Endothelial cell of hepatic sinusoid (primary cell): Measurements from ENCODE around the gene GLUL.

Experiments
- in situ Hi-C: cut with HindIII; loops from 2 replicates; pipeline ENCODE4 v1.10.0; 2017; ENCODE audit warnings: low sequenced_read_pairs

GLUL gene

DNA sequence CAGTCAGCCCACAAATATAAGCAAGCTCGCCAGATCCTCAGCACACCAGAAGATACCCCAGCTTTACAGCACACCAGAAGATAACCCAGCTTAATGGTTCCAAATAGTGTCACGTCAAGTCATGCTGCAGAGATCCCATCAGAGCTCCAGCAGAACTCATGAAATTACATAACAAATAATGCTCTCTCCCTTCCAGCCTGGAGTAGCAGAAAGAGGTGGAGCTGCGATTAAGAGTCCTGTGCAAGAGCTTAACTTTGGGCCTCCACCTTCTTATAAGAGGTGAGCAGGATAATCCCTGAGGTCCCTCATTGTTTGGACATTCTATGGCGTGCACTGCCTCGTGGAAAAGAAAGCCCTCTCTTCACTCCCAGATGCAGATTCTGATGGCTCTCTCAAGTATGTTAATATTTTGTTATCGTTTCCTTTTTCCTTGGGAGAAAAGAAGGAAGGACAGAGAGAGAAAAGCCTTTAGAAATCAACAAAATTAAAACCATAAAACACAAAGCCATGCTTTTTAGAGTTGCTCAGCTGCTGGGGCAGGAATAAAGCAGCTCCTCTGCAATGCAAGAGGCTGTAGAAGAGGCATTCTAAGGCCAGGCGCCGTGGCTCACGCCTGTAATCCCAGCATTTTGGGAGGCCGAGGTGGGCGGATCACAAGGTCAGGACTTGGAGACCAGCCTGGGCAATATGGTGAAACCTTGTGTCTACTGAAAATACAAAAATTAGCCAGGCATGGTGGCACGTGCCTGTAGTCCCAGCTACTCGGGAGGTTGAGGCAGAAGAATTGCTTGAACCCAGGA lies 59.1 kb downstream of the GLUL start:
- in situ Hi-C loops, result no loop called here
